AG09319 (cell line): ENCODE results near the gene PADI1.

ENCODE experiments used
- DNase-seq: peaks from one replicate; pipeline ENCODE4 v3.0.0-alpha.2; 2010; ENCODE audit warnings: low read depth; ENCODE audit errors: extremely low read depth
- CTCF ChIP-seq: IDR thresholded peaks from 2 replicates; pipeline ENCODE4 v1.5.1; 2011; ENCODE audit warnings: low read depth, mild to moderate bottlenecking, inconsistent platforms, low read length, moderate library complexity

Gene PADI1

GRCh38 chr1:17280894-17281293 is 76.0 kb downstream of the PADI1 start:
- no peak for DNase-seq
- TF ChIP-seq CTCF, result no peak

GRCh38 chr1:17281775-17282181 is 76.8 kb downstream of the PADI1 start:
- DNase-seq, result no peak
- no peak for TF ChIP-seq CTCF

GRCh38 chr1:17282836-17283235 is 77.9 kb downstream of the PADI1 start:
- no peak for TF ChIP-seq CTCF
- DNase-seq, result no peak

- no peak for TF ChIP-seq CTCF
- DNase-seq, result no peak
Observed at GRCh38 chr1:17286646-17287045, 81.7 kb downstream of the PADI1 start.

- DNase-seq, result no peak
- no peak for TF ChIP-seq CTCF
Observed at GRCh38 chr1:17287130-17287776, 82.3 kb downstream of the PADI1 start.

- DNase-seq, result no peak
- TF ChIP-seq CTCF, result no peak
Observed at GRCh38 chr1:17289721-17290120, 84.8 kb downstream of the PADI1 start.

GRCh38 chr1:17290553-17290952 is 85.6 kb downstream of the PADI1 start:
- DNase-seq, result no peak

More at GRCh38 chr1:17290553-17290952, 85.6 kb downstream of the PADI1 start:
- no peak for TF ChIP-seq CTCF
